PC-9 (cell line): ENCODE results near the gene SCGB1D2.

Experiments used
- EZH2 ChIP-seq: fragments of 200-600 bp; sonication (generic); IDR thresholded peaks from 2 replicates; pipeline ENCODE4 v1.8.0; 2017; ENCODE audit warnings: antibody characterized with exemption, low read depth
- TF ChIP-seq, protein P1 (sequence below): fragments of 200-600 bp; sonication (generic); conservative IDR thresholded peaks from 2 replicates; pipeline ENCODE4 v1.6.1; 2017; ENCODE audit warnings: mixed run types, antibody characterized with exemption, mild to moderate bottlenecking, moderate library complexity

DNA sequence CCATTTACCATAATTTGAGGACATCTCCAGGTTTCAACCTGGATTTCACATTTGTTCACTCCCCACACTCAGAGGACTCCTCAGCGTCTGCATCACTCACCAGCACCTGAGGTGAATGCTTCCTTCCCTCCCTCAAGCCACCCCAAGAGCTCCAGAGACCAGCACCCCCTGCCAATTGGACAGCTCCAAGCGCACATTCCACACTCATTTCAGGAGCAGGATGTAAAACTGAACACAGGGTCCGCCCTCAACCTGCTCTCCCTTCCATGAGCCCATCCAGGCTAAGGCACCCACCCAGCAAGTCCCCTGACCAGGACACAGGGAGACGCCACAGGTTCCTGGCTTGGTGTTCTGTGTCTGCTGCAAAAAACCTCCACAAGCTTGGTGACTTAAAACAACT is 48.1 kb upstream of the SCGB1D2 start:
- TF ChIP-seq, protein P1, sequence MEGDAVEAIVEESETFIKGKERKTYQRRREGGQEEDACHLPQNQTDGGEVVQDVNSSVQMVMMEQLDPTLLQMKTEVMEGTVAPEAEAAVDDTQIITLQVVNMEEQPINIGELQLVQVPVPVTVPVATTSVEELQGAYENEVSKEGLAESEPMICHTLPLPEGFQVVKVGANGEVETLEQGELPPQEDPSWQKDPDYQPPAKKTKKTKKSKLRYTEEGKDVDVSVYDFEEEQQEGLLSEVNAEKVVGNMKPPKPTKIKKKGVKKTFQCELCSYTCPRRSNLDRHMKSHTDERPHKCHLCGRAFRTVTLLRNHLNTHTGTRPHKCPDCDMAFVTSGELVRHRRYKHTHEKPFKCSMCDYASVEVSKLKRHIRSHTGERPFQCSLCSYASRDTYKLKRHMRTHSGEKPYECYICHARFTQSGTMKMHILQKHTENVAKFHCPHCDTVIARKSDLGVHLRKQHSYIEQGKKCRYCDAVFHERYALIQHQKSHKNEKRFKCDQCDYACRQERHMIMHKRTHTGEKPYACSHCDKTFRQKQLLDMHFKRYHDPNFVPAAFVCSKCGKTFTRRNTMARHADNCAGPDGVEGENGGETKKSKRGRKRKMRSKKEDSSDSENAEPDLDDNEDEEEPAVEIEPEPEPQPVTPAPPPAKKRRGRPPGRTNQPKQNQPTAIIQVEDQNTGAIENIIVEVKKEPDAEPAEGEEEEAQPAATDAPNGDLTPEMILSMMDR = no peak
- TF ChIP-seq EZH2 = no peak
